SK-N-SH treated with all-trans-retinoic acid at 6 μM for 48 hours (cell line): ENCODE data around the gene GATAD2A.

ENCODE experiments used
- ATAC-seq: fragments of 200-7000 bp; cut with Tn5 transposase; 3 replicates; pipeline ENCODE4 v1.9.1; 2020; ENCODE audit warnings: mild to moderate bottlenecking, moderate library complexity
- ARNTL ChIP-seq: fragments of 450-650 bp; formaldehyde crosslinking; IDR thresholded peaks from 2 replicates; pipeline ENCODE4 v1.5.0; 2020; ENCODE audit warnings: low read depth, mild to moderate bottlenecking, moderate library complexity, borderline replicate concordance
- BACH2 ChIP-seq: fragments of 250-450 bp; sonication (Bioruptor Pico); IDR thresholded peaks from 2 replicates; pipeline ENCODE4 v1.9.0; 2021; ENCODE audit warnings: mild to moderate bottlenecking, borderline replicate concordance
- CSDC2 ChIP-seq: fragments of 250-450 bp; sonication (Bioruptor Pico); IDR thresholded peaks from 2 replicates; pipeline ENCODE4 v1.5.0; 2020; ENCODE audit warnings: mild to moderate bottlenecking, moderate library complexity
- ESRRG ChIP-seq: fragments of 250-450 bp; sonication (Bioruptor Pico); IDR thresholded peaks from 2 replicates; pipeline ENCODE4 v1.6.1; 2021; ENCODE audit warnings: mild to moderate bottlenecking
- GLIS3 ChIP-seq: fragments of 250-450 bp; sonication (Bioruptor Pico); IDR thresholded peaks from 2 replicates; pipeline ENCODE4 v1.5.0; 2020; ENCODE audit warnings: mild to moderate bottlenecking, moderate library complexity
- ISL1 ChIP-seq: fragments of 250-450 bp; sonication (Bioruptor Pico); IDR thresholded peaks from 2 replicates; pipeline ENCODE4 v2.1.2; 2022; ENCODE audit warnings: mild to moderate bottlenecking, moderate library complexity
- OSR1 ChIP-seq: fragments of 250-450 bp; sonication (Bioruptor Pico); IDR thresholded peaks from 2 replicates; pipeline ENCODE4 v1.8.0; 2022; ENCODE audit warnings: moderate library complexity, mild to moderate bottlenecking, inconsistent platforms
- PPARA ChIP-seq: fragments of 250-450 bp; sonication (Bioruptor Pico); IDR thresholded peaks from 2 replicates; pipeline ENCODE4 v1.5.0; 2020; ENCODE audit warnings: mild to moderate bottlenecking, borderline replicate concordance
- SNAI2 ChIP-seq: fragments of 250-450 bp; sonication (Bioruptor Pico); IDR thresholded peaks from 2 replicates; pipeline ENCODE4 v1.5.0; 2020; ENCODE audit warnings: mild to moderate bottlenecking, moderate library complexity
- TCF4 ChIP-seq: fragments of 250-450 bp; sonication (Bioruptor Pico); IDR thresholded peaks from 2 replicates; pipeline ENCODE4 v1.8.0; 2021; ENCODE audit warnings: mild to moderate bottlenecking, moderate library complexity, borderline replicate concordance
- TOX ChIP-seq: fragments of 250-450 bp; sonication (Bioruptor Pico); IDR thresholded peaks from 2 replicates; pipeline ENCODE4 v1.8.0; 2021; ENCODE audit warnings: mild to moderate bottlenecking, moderate library complexity, borderline replicate concordance
- ZC3H10 ChIP-seq: fragments of 250-450 bp; sonication (Bioruptor Pico); IDR thresholded peaks from 2 replicates; pipeline ENCODE4 v1.5.1; 2021; ENCODE audit warnings: mild to moderate bottlenecking, moderate library complexity
- ZNF565 ChIP-seq: fragments of 450-650 bp; formaldehyde crosslinking; conservative IDR thresholded peaks from 2 replicates; pipeline ENCODE4 v1.5.0; 2020; ENCODE audit warnings: low read depth, mild to moderate bottlenecking, moderate library complexity
- ZNF70 ChIP-seq: fragments of 450-650 bp; formaldehyde crosslinking; IDR thresholded peaks from 2 replicates; pipeline ENCODE4 v1.5.0; 2020; ENCODE audit warnings: mild to moderate bottlenecking, moderate library complexity
- ZNF8 ChIP-seq: fragments of 450-650 bp; formaldehyde crosslinking; IDR thresholded peaks from 2 replicates; pipeline ENCODE4 v1.5.0; 2020; ENCODE audit warnings: mild to moderate bottlenecking, moderate library complexity
- TF ChIP-seq, protein P1 (sequence below): fragments of 250-450 bp; sonication (Bioruptor Pico); IDR thresholded peaks from 2 replicates; pipeline ENCODE4 v1.8.0; 2021; ENCODE audit warnings: low read depth, mild to moderate bottlenecking, moderate library complexity, borderline replicate concordance
- TF ChIP-seq, protein P2 (sequence below): fragments of 250-450 bp; sonication (Bioruptor Pico); IDR thresholded peaks from 2 replicates; pipeline ENCODE4 v1.5.1; 2020; ENCODE audit warnings: low read depth, mild to moderate bottlenecking, moderate library complexity
- TF ChIP-seq, protein P3 (sequence below): fragments of 250-450 bp; sonication (Bioruptor Pico); IDR thresholded peaks from 2 replicates; pipeline ENCODE4 v1.5.1; 2021; ENCODE audit warnings: mild to moderate bottlenecking, moderate library complexity
- TF ChIP-seq, protein P4 (sequence below): fragments of 250-450 bp; sonication (Bioruptor Pico); IDR thresholded peaks from 2 replicates; pipeline ENCODE4 v1.8.0; 2020; ENCODE audit warnings: mild to moderate bottlenecking, moderate library complexity, borderline replicate concordance
- TF ChIP-seq, protein P5 (sequence below): fragments of 250-450 bp; sonication (Bioruptor Pico); IDR thresholded peaks from 2 replicates; pipeline ENCODE4 v1.5.0; 2020; ENCODE audit warnings: mild to moderate bottlenecking, moderate library complexity

The GATAD2A gene

DNA sequence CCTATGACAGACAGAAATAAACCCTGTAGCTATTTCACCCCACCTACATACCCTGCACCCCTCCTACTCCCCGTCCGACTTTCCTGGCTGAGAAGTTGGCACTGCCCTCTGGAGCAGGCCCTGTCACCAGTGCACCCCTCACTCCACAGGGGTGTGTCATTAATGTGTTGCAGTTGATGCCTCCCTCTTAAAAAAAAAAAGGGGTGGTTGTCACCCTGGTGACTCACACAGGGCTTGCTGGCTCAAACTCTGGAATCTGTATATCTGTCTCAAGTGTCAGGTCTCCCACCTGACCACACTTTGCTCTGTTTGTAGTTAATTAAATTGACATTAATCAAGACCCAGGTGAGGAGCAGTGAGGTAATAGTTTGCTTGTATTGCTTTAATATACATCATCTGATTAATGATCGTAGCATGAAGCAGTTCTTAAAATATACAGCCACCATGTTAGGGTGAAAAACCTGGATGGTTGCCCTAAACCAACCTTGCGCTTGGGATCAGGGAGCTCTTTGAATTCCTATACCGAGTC, 2.0 kb upstream of the GATAD2A start:
- TF ChIP-seq TCF4 (CRISPR knock-in tag) (no peak), ZNF70 (CRISPR knock-in tag) (no peak), ZC3H10 (CRISPR knock-in tag) (no peak)
- no peak for ATAC-seq

DNA sequence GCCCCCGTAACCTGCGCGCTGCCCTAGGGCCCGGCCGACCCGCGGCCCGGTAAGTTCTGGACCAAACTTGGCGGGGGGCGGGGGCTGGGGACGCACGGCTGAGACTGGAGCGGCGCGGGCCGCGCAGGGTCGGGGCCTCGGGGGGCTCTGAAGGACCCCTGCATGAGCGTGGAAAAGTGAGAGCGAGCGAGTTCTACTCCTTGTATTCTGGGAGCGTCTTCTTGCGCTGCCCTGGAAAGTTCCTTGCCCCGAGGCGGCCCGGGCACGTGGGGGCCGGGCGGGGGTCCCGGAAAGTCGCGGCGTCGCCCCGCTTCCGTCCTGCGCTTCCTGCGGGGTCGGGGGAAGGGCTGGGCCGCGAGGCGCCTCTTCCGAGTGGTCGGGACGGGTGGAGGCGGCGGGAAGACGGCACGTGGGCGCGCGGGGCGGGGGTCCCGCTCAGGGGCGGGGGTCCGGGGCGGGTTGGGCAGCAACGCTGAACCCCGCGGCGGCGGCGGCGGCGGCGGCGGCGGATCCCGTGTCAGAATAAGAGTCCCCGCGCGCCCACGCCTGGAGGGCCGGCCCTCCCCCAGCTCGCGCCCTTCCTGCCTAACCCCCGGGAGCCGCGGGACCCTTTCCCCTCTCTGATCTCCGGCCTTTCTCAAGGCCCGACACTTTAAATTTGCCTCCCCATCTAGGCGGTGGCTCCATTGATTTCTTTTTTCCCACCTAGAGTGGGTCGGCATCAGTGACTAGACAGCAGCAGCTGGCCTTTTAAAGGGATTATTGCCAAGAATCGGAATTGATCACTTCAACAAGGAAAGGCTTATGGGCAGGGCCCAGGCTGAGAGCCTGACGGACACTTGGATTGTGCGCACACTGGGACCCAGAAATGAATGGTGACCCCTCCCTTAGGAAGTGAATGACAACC, 749 bp downstream of the GATAD2A start:
- ATAC-seq: peak; percentile 22

DNA sequence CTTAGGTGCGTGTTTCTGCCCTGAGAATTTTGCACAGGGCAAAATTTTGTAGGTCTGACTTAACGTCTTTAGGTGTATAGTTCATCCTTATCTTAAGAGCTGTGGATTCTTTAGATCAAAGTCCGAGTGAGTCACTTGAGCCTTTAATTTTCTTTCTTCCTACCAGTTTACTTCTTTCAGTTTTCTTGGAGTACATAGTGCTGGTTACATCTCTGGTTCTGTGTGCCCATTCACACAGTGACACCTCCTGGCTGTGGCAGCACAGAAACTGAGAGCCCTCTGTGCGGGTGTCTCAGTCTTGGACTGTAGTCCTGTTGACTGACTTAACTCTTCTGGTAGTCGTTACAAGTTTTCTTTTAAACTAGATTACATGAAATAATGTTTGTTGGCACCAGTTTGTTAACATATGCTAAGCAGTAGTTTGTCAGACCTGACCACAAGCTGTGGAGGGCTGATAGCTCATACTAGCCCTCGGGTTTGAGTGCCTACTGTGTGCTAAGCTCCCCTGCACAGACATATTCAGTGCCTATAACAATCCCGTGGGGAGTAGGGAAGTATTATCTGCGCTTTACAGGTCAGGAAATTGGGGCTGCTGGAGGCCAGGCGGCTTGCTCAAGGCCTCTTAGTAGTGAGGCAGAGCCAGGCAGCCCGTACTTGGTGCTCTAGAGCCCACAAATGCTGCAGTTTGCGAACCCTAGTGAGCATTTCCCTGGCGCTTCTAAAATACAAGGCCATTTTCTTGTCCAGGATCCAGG, 1.6 kb downstream of the GATAD2A start:
- peak; percentile 60 for ATAC-seq
- TF ChIP-seq ZNF8 (CRISPR knock-in tag) (no peak), PPARA (CRISPR knock-in tag) (no peak), ISL1 (CRISPR knock-in tag) (no peak), CSDC2 (CRISPR knock-in tag) (no peak), TOX (CRISPR knock-in tag) (no peak), ESRRG (CRISPR knock-in tag) (no peak), OSR1 (no peak), ZNF70 (CRISPR knock-in tag) (no peak)
- TF ChIP-seq, protein P1, sequence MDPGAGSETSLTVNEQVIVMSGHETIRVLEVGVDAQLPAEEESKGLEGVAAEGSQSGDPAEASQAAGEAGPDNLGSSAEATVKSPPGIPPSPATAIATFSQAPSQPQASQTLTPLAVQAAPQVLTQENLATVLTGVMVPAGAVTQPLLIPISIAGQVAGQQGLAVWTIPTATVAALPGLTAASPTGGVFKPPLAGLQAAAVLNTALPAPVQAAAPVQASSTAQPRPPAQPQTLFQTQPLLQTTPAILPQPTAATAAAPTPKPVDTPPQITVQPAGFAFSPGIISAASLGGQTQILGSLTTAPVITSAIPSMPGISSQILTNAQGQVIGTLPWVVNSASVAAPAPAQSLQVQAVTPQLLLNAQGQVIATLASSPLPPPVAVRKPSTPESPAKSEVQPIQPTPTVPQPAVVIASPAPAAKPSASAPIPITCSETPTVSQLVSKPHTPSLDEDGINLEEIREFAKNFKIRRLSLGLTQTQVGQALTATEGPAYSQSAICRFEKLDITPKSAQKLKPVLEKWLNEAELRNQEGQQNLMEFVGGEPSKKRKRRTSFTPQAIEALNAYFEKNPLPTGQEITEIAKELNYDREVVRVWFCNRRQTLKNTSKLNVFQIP (CRISPR knock-in tag): no peak
- TF ChIP-seq, protein P2, sequence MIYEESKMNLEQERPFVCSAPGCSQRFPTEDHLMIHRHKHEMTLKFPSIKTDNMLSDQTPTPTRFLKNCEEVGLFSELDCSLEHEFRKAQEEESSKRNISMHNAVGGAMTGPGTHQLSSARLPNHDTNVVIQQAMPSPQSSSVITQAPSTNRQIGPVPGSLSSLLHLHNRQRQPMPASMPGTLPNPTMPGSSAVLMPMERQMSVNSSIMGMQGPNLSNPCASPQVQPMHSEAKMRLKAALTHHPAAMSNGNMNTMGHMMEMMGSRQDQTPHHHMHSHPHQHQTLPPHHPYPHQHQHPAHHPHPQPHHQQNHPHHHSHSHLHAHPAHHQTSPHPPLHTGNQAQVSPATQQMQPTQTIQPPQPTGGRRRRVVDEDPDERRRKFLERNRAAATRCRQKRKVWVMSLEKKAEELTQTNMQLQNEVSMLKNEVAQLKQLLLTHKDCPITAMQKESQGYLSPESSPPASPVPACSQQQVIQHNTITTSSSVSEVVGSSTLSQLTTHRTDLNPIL (CRISPR knock-in tag): no peak
- TF ChIP-seq, protein P3, sequence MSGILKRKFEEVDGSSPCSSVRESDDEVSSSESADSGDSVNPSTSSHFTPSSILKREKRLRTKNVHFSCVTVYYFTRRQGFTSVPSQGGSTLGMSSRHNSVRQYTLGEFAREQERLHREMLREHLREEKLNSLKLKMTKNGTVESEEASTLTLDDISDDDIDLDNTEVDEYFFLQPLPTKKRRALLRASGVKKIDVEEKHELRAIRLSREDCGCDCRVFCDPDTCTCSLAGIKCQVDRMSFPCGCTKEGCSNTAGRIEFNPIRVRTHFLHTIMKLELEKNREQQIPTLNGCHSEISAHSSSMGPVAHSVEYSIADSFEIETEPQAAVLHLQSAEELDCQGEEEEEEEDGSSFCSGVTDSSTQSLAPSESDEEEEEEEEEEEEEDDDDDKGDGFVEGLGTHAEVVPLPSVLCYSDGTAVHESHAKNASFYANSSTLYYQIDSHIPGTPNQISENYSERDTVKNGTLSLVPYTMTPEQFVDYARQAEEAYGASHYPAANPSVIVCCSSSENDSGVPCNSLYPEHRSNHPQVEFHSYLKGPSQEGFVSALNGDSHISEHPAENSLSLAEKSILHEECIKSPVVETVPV (CRISPR knock-in tag): no peak
- TF ChIP-seq, all 23 proteins: peak for 0

More for the DNA sequence above, 749 bp downstream of the GATAD2A start:
- TF ChIP-seq, protein P1 (CRISPR knock-in tag): no peak
- no peak for TF ChIP-seq ARNTL
- TF ChIP-seq, protein P4, sequence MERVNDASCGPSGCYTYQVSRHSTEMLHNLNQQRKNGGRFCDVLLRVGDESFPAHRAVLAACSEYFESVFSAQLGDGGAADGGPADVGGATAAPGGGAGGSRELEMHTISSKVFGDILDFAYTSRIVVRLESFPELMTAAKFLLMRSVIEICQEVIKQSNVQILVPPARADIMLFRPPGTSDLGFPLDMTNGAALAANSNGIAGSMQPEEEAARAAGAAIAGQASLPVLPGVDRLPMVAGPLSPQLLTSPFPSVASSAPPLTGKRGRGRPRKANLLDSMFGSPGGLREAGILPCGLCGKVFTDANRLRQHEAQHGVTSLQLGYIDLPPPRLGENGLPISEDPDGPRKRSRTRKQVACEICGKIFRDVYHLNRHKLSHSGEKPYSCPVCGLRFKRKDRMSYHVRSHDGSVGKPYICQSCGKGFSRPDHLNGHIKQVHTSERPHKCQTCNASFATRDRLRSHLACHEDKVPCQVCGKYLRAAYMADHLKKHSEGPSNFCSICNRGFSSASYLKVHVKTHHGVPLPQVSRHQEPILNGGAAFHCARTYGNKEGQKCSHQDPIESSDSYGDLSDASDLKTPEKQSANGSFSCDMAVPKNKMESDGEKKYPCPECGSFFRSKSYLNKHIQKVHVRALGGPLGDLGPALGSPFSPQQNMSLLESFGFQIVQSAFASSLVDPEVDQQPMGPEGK (CRISPR knock-in tag): no peak
- TF ChIP-seq TCF4 (CRISPR knock-in tag): no peak
- TF ChIP-seq SNAI2 (CRISPR knock-in tag): no peak
- no peak for TF ChIP-seq CSDC2 (CRISPR knock-in tag)
- TF ChIP-seq OSR1: no peak
- no peak for TF ChIP-seq BACH2 (CRISPR knock-in tag)
- TF ChIP-seq ZNF565: no peak
- TF ChIP-seq, protein P3 (CRISPR knock-in tag): no peak
- no peak for TF ChIP-seq ESRRG (CRISPR knock-in tag)
- no peak for TF ChIP-seq ZC3H10 (CRISPR knock-in tag)
- TF ChIP-seq, protein P5, sequence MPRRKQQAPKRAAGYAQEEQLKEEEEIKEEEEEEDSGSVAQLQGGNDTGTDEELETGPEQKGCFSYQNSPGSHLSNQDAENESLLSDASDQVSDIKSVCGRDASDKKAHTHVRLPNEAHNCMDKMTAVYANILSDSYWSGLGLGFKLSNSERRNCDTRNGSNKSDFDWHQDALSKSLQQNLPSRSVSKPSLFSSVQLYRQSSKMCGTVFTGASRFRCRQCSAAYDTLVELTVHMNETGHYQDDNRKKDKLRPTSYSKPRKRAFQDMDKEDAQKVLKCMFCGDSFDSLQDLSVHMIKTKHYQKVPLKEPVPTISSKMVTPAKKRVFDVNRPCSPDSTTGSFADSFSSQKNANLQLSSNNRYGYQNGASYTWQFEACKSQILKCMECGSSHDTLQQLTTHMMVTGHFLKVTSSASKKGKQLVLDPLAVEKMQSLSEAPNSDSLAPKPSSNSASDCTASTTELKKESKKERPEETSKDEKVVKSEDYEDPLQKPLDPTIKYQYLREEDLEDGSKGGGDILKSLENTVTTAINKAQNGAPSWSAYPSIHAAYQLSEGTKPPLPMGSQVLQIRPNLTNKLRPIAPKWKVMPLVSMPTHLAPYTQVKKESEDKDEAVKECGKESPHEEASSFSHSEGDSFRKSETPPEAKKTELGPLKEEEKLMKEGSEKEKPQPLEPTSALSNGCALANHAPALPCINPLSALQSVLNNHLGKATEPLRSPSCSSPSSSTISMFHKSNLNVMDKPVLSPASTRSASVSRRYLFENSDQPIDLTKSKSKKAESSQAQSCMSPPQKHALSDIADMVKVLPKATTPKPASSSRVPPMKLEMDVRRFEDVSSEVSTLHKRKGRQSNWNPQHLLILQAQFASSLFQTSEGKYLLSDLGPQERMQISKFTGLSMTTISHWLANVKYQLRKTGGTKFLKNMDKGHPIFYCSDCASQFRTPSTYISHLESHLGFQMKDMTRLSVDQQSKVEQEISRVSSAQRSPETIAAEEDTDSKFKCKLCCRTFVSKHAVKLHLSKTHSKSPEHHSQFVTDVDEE (CRISPR knock-in tag): no peak
- TF ChIP-seq ISL1 (CRISPR knock-in tag): no peak
- TF ChIP-seq GLIS3 (CRISPR knock-in tag): no peak
